ENCODE results near the gene PTPRM. TPM values are rescaled to one million over a fixed set of nuclear protein-coding genes. Genes with fewer than 3 reads are reported as not detected.

PTPRM gene
- total RNA-seq, 1 experiment from 2014 or later, result 14.5 TPM

- no peak for DNase-seq (ENCODE audit: low read depth, low spot score)
These were observed 197.3 kb downstream of the PTPRM start for GRCh38 chr18:7764405-7764804.

More at GRCh38 chr18:7764405-7764804, 197.3 kb downstream of the PTPRM start:
- Histone ChIP-seq H4K20me1 (ENCODE audit: insufficient read depth) (no peaks in the 10 kb centered on the region), H3K36me3 (ENCODE audit: control insufficient read depth in 1 of 2, insufficient read depth in 2 of 2, low read length in 2 of 2) (no peaks in the 10 kb centered on the region), H3K27me3 (ENCODE audit: insufficient read depth, low read length) (peaks cover 34% of the 10 kb centered on the region), H3K4me1 (ENCODE audit: control insufficient read depth in 1 of 2, insufficient read depth in 2 of 2, low read length in 2 of 2) (no peaks in the 10 kb centered on the region), H3K4me3 (replicated peaks in 1 of 2; ENCODE audit: low read depth in 1 of 2, low read length in 2 of 2) (no peak overlapping the region), H3K79me2 (ENCODE audit: insufficient read depth, low read length) (no peaks in the 10 kb centered on the region), H3K9me2 (ENCODE audit: insufficient read depth) (no peaks in the 10 kb centered on the region), H3K9ac (ENCODE audit: low read length) (no peak overlapping the region), H3K4me2 (ENCODE audit: low read length) (no peak overlapping the region), H2AFZ (ENCODE audit: low read depth, low read length, poor library complexity, severe bottlenecking) (no peak overlapping the region), H3K9me3 (ENCODE audit: control insufficient read depth in 1 of 2, insufficient read depth in 1 of 2, low read depth in 1 of 2, low read length in 2 of 2) (no peaks in the 10 kb centered on the region), H3K27ac (ENCODE audit: low read depth, low read length) (no peak overlapping the region)
- POLR2A ChIA-PET, result no interaction called here
- intact Hi-C loops (cut with micrococcal nuclease), result no loop called here
- RAD21 ChIA-PET (ENCODE audit: low non-redundant PET in 1 of 2, low total read pairs in 2 of 2, uncharacterized antibody in 2 of 2, unreplicated experiment in 2 of 2), result no interaction called here
- BruUV-seq (replicated peaks), result no TSS peak
- CTCF ChIA-PET, result no interaction called here
- no peak for TF ChIP-seq EGR1 (IDR thresholded peaks at IDR 0.05; ENCODE audit: low read depth)
- TF ChIP-seq EZH2phosphoT487 (IDR thresholded peaks at IDR 0.05; ENCODE audit: borderline replicate concordance), result no peak
- TF ChIP-seq RAD21 (IDR thresholded peaks at IDR 0.05; ENCODE audit: low read depth), result no peak
- TF ChIP-seq CBX3 (IDR thresholded peaks at IDR 0.05; ENCODE audit: low read depth), result no peak
- no peak for TF ChIP-seq ZFX (IDR thresholded peaks at IDR 0.05)
- no peak for TF ChIP-seq YY1 (IDR thresholded peaks at IDR 0.05; ENCODE audit: extremely low read depth, insufficient replicate concordance, low read depth, low read length)
- no peak for TF ChIP-seq JUND (IDR thresholded peaks at IDR 0.05)
- no peak for TF ChIP-seq ZNF274 (IDR thresholded peaks at IDR 0.05; ENCODE audit: low read depth, low read length)
- TF ChIP-seq TCF7L2 (IDR thresholded peaks at IDR 0.05; ENCODE audit: borderline replicate concordance, extremely low read depth, insufficient read depth, insufficient read length), result no peak
- no peak for TF ChIP-seq CTCF (IDR thresholded peaks at IDR 0.05 in 2 of 3, conservative IDR thresholded peaks at IDR 0.05 in 1 of 3; ENCODE audit: borderline replicate concordance in 1 of 3, insufficient read depth in 1 of 3, low read depth in 2 of 3, low read length in 2 of 3)
- no peak for ATAC-seq

All from HCT116 (cell line).